Epithelial cell of umbilical artery (primary cell): ENCODE results near the gene FAM20C. TPM values are rescaled to one million over a fixed set of nuclear protein-coding genes. Genes with fewer than 3 reads are reported as not detected.

Source experiments
- total RNA-seq: library from RNA; depleted of rRNA; stranded (reverse); fragments of >200 nt; gene quantifications from 2 replicates; pipeline ENCODE4 v1.2.3, GENCODE V29; 2014

Gene FAM20C
- total RNA-seq, result 7.6 and 10.1 TPM in 2 replicates

GRCh38 chr7:191981-192649 lies at the start of gene FAM20C:
TSS of gene FAM20C (plus strand) at chr7:192571. CDS start at chr7:193200, 629 bp downstream.

DNA sequence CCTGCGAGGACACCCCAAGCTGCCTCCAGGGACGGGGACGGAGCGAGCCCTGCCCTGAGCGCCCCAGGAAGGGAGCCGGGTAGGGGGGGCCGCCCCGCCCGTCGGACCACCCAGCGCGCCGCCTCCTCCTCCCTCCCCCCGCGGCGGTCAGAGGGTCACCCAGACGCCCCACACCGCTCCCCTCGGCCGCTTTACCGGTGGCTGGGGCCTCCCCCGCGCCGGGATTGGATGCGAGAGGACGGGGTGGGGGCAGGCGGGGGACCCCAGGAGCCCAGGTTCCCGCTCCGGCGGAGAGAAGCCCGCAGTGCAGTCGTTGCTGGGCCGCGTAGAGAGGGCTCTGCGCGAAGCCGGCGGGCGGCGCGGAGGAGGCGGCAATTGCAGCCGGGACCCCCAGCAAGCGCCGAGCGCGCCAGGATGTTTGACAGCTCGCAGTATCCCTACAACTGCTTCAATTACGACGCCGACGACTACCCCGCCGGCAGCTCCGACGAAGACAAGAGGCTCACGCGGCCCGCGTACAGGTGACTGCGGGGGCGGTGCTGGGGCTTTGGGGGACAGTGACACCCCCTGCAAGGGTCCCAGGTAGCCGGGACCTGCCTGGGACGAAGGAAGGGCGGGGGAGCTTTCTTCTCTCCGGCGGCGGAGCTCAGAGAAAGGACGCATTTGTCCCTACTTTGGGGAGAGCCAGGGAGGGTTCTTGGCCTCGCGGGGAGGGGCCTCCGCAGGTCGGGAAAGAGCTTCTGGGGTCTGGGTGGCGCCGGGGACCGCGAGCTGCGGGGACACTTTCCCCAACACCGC lies 97.6 kb downstream of the FAM20C start, which contains the start of gene FOXL3:
TSS of gene FOXL3 (plus strand) at position 415 of the 798 bp plus-strand sequence. CDS start at position 415, 0 bp downstream.

Other genes with a start within 250 kb of the FAM20C start
- not detected in 2 replicates for gene FOXL3, start 97.6 kb downstream of the FAM20C start, total RNA-seq